GM12875 (cell line): ENCODE results near the gene FRMD4A.

ENCODE experiments used
- H3K4me3 ChIP-seq: one replicate; pipeline ENCODE4 v1.5.1; 2011; ENCODE audit warnings: low read depth, low read length, control low read depth
- TF ChIP-seq, protein P1 (sequence below): IDR thresholded peaks from 2 replicates; pipeline ENCODE4 v1.5.1; 2011; ENCODE audit warnings: low read depth, mild to moderate bottlenecking, control low read depth, inconsistent platforms, low read length, moderate library complexity, borderline replicate concordance; ENCODE audit not compliant: insufficient read depth

The FRMD4A gene

DNA sequence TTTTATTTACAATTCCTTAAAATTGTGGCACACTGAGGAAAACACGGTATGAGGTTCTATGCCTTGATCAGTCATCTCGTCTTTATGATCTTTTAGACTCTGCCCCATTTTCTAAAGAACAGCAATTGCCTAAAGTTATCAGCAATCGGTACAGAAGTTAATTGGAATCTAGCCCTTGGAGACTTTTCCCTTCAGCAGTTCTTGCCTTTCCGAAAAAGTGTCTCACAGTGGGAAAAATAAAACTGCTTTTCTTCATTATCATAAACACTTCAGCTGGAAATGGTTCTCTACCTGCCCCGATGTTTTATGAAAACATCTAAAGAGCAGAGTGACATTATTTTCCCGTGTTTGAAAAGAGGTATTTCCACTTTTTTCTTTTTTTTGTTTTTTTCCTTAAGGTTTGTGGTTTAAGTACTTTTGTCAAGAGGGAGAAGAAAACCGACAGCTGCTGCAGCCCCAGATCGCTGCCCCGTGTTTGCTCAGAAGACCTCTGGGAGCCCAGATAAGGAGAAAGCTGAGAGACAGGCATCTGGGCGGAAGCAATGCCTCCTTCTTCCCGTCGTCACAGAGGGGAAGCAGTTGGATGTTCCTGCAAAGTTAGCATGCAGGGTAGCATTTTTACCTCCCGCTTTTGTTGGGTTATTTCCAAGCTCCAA, 149.7 kb downstream of the FRMD4A start:
- H3K4me3 ChIP-seq: no peak overlapping the region
- TF ChIP-seq, protein P1, sequence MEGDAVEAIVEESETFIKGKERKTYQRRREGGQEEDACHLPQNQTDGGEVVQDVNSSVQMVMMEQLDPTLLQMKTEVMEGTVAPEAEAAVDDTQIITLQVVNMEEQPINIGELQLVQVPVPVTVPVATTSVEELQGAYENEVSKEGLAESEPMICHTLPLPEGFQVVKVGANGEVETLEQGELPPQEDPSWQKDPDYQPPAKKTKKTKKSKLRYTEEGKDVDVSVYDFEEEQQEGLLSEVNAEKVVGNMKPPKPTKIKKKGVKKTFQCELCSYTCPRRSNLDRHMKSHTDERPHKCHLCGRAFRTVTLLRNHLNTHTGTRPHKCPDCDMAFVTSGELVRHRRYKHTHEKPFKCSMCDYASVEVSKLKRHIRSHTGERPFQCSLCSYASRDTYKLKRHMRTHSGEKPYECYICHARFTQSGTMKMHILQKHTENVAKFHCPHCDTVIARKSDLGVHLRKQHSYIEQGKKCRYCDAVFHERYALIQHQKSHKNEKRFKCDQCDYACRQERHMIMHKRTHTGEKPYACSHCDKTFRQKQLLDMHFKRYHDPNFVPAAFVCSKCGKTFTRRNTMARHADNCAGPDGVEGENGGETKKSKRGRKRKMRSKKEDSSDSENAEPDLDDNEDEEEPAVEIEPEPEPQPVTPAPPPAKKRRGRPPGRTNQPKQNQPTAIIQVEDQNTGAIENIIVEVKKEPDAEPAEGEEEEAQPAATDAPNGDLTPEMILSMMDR: no peak

DNA sequence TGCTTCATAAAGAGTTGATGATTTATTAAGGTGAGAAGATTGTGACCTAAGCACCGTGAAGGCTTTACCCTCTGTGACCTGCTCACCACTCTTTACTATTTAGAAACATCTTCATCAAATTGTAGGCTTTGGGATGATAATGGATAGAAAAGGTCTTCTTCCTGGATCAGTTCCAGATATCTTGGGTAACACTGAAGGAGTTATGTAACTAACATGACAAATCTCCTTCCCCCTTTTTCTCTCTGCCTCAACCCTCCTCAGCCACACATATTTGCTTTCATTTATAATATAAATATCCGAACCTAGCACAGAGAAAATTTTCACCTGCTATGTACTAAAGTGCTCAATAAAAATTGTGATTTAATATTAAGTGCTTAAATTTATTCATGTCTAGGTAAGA, 151.5 kb downstream of the FRMD4A start:
- no peak overlapping the region for H3K4me3 ChIP-seq
- TF ChIP-seq, protein P1: no peak

DNA sequence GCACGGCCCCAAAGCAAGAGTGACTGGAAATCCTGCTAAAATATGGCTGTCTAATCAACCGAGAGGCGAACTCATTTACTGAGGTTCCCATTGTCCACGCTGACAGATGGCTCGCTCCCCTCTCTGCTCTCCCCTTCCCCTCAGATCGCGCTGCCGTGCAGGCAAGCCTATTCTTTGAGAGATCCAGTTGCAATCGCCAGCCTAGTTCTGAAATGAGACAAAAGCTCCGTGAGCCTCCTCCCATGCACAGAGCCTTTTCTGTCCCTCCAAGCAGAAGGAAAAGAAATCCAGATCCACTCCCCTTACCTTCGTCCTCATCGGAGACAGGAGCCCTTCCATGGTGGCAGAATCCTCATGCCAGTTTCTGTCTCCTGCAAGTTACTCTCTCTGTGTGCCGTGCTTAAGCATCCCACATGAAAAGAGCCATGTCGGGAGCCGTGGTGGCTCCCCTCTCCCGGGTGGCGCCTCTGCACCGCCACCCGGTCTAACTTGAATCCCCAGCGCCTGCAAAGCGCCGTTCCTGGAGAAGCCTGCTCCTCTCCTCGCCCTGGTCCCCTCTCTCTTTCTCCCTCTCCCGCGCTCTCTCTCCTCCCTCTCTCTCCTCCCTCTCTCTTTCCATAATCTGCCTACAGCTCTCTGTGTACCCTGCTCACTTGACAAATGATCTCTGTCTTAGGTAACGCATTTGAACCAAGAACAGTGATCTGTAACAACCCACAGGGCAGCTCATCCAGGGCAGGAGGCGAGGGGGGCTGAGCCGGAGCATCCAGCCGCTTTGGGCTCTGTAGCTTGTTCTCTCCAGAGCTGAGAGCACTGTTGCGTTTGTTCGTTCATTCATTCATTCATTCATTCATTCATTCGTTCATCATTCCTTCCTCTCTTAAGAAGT, 156.8 kb downstream of the FRMD4A start:
- peak overlapping the region; percentile 31 for H3K4me3 ChIP-seq

DNA sequence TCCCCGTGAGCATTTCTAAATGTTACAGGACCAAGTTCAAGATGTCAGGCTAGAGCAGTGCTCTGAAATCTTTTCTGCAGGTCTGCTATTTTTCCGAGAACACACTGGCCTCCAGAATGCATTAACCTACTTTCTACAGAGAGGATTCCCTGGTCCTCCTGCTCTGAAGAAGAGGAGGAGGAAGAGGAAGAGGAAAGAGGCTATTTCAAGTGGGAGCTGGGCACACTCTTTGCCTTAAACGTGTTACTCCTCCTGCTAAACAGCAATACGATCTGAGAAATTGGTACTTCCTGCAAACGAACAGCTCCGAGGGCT, 157.4 kb downstream of the FRMD4A start:
- TF ChIP-seq, protein P1: no peak
- H3K4me3 ChIP-seq: peak overlapping the region; percentile 31

More for the DNA sequence above, 156.8 kb downstream of the FRMD4A start:
- TF ChIP-seq, protein P1: no peak

DNA sequence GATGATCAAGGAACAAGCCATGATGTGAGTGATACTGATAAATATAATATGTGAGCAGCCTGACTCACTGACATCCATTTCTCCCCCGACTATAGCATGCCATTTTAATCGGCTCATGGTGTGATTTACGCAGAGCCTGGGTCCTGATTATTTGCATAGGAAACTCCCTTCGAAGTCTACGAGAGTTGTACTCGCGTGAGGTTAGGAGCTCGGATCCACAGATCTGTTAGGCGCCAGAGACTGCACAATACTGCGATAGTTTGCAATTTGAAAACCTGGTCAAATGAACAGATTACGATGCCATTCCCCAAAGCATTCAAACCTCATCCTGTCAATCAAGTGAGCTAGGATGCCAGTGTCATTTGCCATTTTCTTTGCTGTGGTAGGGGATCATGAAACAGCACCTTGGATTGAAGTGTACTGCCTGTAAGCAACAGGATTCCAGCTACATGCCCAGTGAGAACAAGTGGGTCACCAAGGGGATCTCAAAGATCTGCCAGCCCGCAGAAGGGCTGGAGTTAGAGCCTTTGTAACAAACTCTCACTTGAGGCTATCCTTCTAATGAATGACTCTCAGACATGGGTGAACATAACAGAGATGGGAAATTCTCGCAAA, 158.3 kb downstream of the FRMD4A start:
- TF ChIP-seq, protein P1: no peak
- no peak overlapping the region for H3K4me3 ChIP-seq

DNA sequence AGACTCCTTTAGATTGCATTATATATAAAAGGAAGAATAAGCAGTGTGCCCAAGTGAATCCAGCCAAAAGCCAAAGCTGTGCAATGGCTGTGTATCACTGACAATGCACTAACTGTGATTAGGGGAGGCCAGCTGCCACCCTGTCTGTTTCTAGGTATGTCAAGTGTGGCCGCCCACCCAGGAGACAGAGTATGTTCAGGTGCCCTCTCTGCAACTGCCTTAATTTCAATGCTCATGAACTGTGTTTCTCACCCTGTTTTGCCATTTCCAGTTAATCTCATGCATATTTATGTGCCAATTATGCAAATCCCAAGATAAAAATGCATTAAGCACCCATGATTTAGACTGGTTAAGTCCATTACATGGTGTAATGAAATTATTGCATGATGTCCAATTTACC, 159.4 kb downstream of the FRMD4A start:
- TF ChIP-seq, protein P1: no peak
- no peak overlapping the region for H3K4me3 ChIP-seq
